Stimulated activated CD8-positive, alpha-beta memory T cell treated with anti-CD3 and anti-CD28 coated beads, Interleukin-12 subunit alpha, Interleukin-12 subunit beta, amount 100 ng/mL, for 24 hours (primary cell): ENCODE results near the gene SDE2.
"Not testable (repeated sequence)": the region's sequence is repeated elsewhere in the genome, so short reads cannot be mapped to it uniquely, and the experiment has no call there.

Experiments
- DNase-seq: peaks from one replicate; pipeline ENCODE4 v3.0.0-alpha.2; 2020; ENCODE audit errors: extremely low read depth

The SDE2 gene

GRCh38 chr1:225999227-225999911, at the start of gene SDE2:
SDE2 (minus strand) TSS chr1:225999343; CDS start chr1:225999312, 31 bp downstream.
- peak; percentile 99 for DNase-seq

GRCh38 chr1:226048886-226049285, 49.7 kb upstream of the SDE2 start:
- no peak for DNase-seq

GRCh38 chr1:226047495-226047894, 48.4 kb upstream of the SDE2 start:
- no peak for DNase-seq

GRCh38 chr1:226046240-226046639, 47.1 kb upstream of the SDE2 start:
- DNase-seq, result no peak

- no peak for DNase-seq
Measured at GRCh38 chr1:226044514-226045101, 45.5 kb upstream of the SDE2 start.

GRCh38 chr1:226041419-226041818, 42.3 kb upstream of the SDE2 start:
- DNase-seq, result no peak

GRCh38 chr1:226038661-226039060, 39.5 kb upstream of the SDE2 start:
- no peak for DNase-seq

GRCh38 chr1:226035915-226036314, 36.8 kb upstream of the SDE2 start:
- no peak for DNase-seq

- DNase-seq, result no peak
Measured at GRCh38 chr1:226034482-226034881, 35.3 kb upstream of the SDE2 start.

GRCh38 chr1:226033991-226034390, 34.8 kb upstream of the SDE2 start:
- no peak for DNase-seq

GRCh38 chr1:226033582-226033981, 34.4 kb upstream of the SDE2 start:
- DNase-seq, result no peak

- no peak for DNase-seq
Measured at GRCh38 chr1:226029568-226030225, 30.6 kb upstream of the SDE2 start.

- no peak for DNase-seq
Measured at GRCh38 chr1:226029093-226029496, 30.0 kb upstream of the SDE2 start.

- DNase-seq, result no peak
Measured at GRCh38 chr1:226027538-226028217, 28.5 kb upstream of the SDE2 start.

GRCh38 chr1:226026833-226027232, 27.7 kb upstream of the SDE2 start:
- DNase-seq, result no peak

- DNase-seq, result no peak
Measured at GRCh38 chr1:226023735-226024134, 24.6 kb upstream of the SDE2 start.

GRCh38 chr1:226021801-226022200, 22.7 kb upstream of the SDE2 start:
- no peak for DNase-seq

- DNase-seq, result no peak
Measured at GRCh38 chr1:226021401-226021800, 22.3 kb upstream of the SDE2 start.

GRCh38 chr1:226019572-226019971, 20.4 kb upstream of the SDE2 start:
- DNase-seq, result no peak

- no peak for DNase-seq
Measured at GRCh38 chr1:226017070-226017469, 17.9 kb upstream of the SDE2 start.

GRCh38 chr1:226009650-226010044, 10.5 kb upstream of the SDE2 start:
- no peak for DNase-seq

- DNase-seq, result not testable (repeated sequence)
Measured at GRCh38 chr1:226007126-226007892, 8.2 kb upstream of the SDE2 start.
